Kidney epithelial cell (primary cell): ENCODE measurements around the gene SMOC1. TPM values are rescaled to one million over a fixed set of nuclear protein-coding genes. Genes with fewer than 3 reads are reported as not detected.

Experiments
- DNase-seq: peaks from one replicate; pipeline ENCODE4 v3.0.0-alpha.2; 2010; ENCODE audit warnings: low read depth
- H3K27me3 ChIP-seq: 2 replicates; pipeline ENCODE4 v1.6.0; 2011; ENCODE audit warnings: low read length; ENCODE audit not compliant: control insufficient read depth, insufficient read depth
- H3K36me3 ChIP-seq: 2 replicates; pipeline ENCODE4 v1.5.1; 2011; ENCODE audit warnings: low read length; ENCODE audit not compliant: control insufficient read depth, insufficient read depth
- H3K4me3 ChIP-seq: 2 replicates; pipeline ENCODE4 v1.5.1; 2011; ENCODE audit warnings: low read depth, mild to moderate bottlenecking, control low read depth, low read length
- total RNA-seq: library from RNA; depleted of rRNA; stranded (reverse); fragments of >200 nt; gene quantifications from 2 replicates; pipeline ENCODE4 v1.2.3, GENCODE V29; 2015
- TF ChIP-seq, protein P1 (sequence below): IDR thresholded peaks from 2 replicates; pipeline ENCODE4 v1.5.1; 2011; ENCODE audit warnings: mild to moderate bottlenecking, moderate library complexity, low read length, control low read depth, inconsistent platforms; ENCODE audit not compliant: insufficient read depth, poor library complexity, severe bottlenecking

SMOC1 gene
- total RNA-seq, 1 donor from 2014 or later: 2.7 TPM

DNA sequence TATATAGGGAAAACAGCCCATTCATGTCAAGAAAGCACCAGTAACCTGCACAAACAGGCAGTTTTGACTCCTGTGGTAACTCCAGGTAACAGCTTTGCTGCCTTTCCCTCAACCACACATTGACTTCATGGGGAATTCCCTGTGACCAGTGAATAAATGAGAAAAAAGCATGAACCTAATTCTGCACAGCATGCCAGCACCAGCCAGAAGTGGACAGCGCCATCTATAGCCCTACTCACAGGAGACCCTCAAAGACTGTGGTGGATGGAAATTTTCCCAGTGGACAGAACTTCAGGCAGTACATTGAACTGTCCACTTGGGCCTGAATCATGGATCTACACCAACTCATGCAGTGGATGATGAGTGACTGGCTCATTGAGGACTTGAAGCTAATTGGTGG lies 157.4 kb downstream of the SMOC1 start:
- Histone ChIP-seq H3K36me3 (no peaks in the 10 kb centered on the region), H3K27me3 (no peaks in the 10 kb centered on the region), H3K4me3 (no peak overlapping the region)
- TF ChIP-seq, protein P1, sequence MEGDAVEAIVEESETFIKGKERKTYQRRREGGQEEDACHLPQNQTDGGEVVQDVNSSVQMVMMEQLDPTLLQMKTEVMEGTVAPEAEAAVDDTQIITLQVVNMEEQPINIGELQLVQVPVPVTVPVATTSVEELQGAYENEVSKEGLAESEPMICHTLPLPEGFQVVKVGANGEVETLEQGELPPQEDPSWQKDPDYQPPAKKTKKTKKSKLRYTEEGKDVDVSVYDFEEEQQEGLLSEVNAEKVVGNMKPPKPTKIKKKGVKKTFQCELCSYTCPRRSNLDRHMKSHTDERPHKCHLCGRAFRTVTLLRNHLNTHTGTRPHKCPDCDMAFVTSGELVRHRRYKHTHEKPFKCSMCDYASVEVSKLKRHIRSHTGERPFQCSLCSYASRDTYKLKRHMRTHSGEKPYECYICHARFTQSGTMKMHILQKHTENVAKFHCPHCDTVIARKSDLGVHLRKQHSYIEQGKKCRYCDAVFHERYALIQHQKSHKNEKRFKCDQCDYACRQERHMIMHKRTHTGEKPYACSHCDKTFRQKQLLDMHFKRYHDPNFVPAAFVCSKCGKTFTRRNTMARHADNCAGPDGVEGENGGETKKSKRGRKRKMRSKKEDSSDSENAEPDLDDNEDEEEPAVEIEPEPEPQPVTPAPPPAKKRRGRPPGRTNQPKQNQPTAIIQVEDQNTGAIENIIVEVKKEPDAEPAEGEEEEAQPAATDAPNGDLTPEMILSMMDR: no peak
- no peak for DNase-seq

DNA sequence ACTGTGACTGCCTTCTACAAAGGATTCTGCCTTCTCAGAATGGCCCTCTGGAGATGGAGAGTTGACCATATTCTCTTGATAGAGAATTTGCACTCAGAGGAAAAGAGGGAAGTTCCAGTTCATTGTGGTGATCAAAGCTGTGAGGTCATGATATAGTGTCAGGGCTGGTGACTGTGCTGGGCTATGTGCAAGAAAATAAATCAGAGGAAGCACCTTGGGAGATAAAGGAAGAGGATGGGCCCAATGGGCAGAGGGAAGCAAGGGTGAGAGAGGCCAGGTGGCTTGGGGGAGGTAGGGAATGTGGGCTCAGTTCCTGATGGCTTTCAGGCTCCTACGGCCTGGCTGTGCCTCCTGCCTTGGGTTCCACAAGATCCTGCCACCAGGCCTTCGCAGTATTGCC lies 163.8 kb downstream of the SMOC1 start:
- no peaks in the 10 kb centered on the region for H3K36me3 ChIP-seq
- peaks cover 2% of the 10 kb centered on the region for H3K27me3 ChIP-seq
- H3K4me3 ChIP-seq: no peak overlapping the region
- TF ChIP-seq, protein P1: no peak
- DNase-seq: no peak

DNA sequence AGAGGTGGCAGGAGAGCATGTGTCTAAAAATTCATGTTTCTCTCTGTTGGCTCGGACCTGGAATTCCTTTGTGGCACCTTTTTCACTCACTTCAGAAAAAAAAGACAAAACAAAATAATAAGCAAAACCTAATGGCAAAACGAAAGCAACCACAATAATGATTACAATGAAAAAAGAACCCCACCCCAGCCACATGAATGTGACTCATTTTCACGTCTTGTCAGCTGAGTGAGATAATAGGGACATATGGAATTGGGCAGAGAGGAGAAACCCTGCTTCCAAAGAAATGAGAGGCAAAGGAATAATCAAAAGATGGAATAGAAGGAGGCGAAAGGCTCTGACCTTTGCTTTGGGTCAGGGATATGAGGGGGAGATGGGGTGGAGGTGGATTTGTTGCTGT lies 166.1 kb downstream of the SMOC1 start:
- TF ChIP-seq, protein P1: no peak
- Histone ChIP-seq H3K27me3 (peaks cover 2% of the 10 kb centered on the region), H3K36me3 (no peaks in the 10 kb centered on the region), H3K4me3 (no peak overlapping the region)
- DNase-seq: no peak

DNA sequence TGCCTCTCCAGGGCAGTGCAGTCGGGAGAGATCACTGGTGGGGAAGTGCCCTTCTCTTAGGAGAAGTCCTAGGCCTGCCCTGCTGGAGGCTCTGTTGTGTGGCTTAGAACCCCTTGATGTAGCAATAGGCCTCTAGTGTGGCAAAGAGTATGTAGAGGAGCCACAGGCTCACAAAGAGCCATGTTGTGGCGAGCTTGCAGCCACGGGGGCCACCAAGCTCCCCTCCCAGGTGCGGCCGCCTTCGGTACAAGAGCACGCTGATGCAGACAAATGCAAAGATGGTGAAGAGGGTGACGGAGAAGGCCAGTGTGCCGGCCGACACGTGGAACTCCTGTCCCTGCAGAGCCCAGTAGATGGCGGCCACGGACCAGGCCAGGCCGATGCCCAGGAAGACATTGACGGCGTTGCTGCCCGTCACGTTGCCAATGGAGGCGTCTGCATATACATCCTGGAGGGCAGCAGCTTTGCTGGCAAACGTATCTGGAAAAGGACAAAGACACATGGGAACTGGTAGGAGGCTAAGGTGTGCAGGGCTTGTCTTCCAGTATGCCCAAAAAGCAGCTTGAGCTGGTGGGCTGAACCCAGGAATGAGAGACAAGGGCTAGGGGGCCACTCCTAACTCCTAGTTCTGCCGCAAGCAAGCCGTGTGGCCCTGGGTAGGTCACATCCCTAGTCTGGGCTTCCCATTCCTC lies 166.8 kb downstream of the SMOC1 start:
- H3K27me3 ChIP-seq: peaks cover 2% of the 10 kb centered on the region
- no peak for DNase-seq
- no peaks in the 10 kb centered on the region for H3K36me3 ChIP-seq
- TF ChIP-seq, protein P1: peak; percentile 85
- H3K4me3 ChIP-seq: no peak overlapping the region

DNA sequence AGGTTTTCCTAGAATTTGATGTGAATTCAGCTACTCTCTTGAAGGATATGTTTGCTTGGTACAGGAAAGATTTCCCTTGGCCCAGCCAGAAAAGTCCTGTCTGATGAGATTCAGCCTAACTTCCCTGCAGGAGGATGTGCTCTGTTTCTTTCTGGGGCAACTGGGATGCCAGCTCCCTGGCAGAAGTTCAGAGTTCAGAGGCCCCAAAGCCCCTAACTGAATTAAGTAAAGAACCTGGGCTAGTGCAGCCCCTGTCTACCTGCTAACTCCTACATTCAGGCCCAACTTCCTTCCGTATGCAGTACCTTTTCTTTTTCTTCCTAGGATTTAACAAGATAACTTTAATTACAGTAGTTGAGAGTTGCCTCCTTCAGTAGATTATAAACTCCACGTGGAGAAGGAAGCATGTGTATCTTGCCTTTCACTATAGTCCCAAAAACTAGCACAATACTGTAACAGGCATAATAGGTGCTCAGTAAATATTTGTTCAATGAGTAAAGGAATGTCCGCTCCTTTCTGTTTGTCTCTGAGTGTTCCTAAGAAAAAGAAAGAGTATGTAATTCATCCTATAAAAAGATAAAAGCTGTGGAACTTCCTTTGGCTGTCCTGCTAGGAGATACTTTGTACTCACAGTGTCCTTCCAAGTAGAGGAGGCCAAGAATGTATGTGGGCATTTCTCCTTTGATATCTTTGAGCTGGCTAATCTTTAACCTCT lies 168.5 kb downstream of the SMOC1 start:
- DNase-seq: no peak
- TF ChIP-seq, protein P1: no peak
- Histone ChIP-seq H3K36me3 (no peaks in the 10 kb centered on the region), H3K4me3 (no peak overlapping the region), H3K27me3 (peaks cover 2% of the 10 kb centered on the region)
